PC-3 (cell line): ENCODE measurements around the gene PSRC1. TPM values are rescaled to one million over a fixed set of nuclear protein-coding genes. Genes with fewer than 3 reads are reported as not detected.

ENCODE experiments used
- ATAC-seq: fragments of 200-7000 bp; cut with Tn5 transposase; 2 replicates; pipeline ENCODE4 v1.9.1; 2020; ENCODE audit warnings: mild to moderate bottlenecking, moderate library complexity
- Bru-seq: library from RNA; stranded (reverse); fragments of 400-500 nt; gene quantifications from one replicate; lab custom pipeline; 2021; lab: Mats Ljungman, UMichigan
- BruChase-seq, 2 experiments: library from RNA; stranded (reverse); fragments of 400-500 nt; gene quantifications; one replicate each; lab custom pipeline; 2021; lab: Mats Ljungman, UMichigan
- BruUV-seq: library from RNA; stranded (reverse); fragments of 400-500 nt; replicated peaks from 2 replicates; lab custom pipeline; 2021; lab: Mats Ljungman, UMichigan
- CTCF ChIA-PET: fragments of 300-600 bp; sonication (Branson Sonifier 250); formaldehyde crosslinking; loops from one replicate; lab custom pipeline; 2022; ENCODE audit warnings: antibody characterized with exemption; lab: Charles Lee
- POLR2A ChIA-PET: fragments of 300-600 bp; sonication (Branson Sonifier 250); formaldehyde crosslinking; loops from one replicate; lab custom pipeline; 2022; ENCODE audit warnings: antibody characterized with exemption; ENCODE audit not compliant: unreplicated experiment; lab: Charles Lee
- DNase-seq: peaks from one replicate; pipeline ENCODE4 v3.0.0-alpha.2; 2015
- H2AFZ ChIP-seq: fragments of 300-600 bp; sonication (generic); 2 replicates; pipeline ENCODE4 v1.6.0; 2016; ENCODE audit warnings: antibody characterized with exemption, low read length
- H3F3A ChIP-seq: fragments of 300-600 bp; sonication (generic); one replicate; pipeline ENCODE4 v1.6.0; 2017; ENCODE audit warnings: antibody characterized with exemption, low read length, control low read depth, mild to moderate bottlenecking; ENCODE audit not compliant: unreplicated experiment
- H3K27ac ChIP-seq: fragments of 300-600 bp; sonication (generic); 2 replicates; pipeline ENCODE4 v1.5.1; 2016; ENCODE audit warnings: mild to moderate bottlenecking, low read length
- H3K27me3 ChIP-seq: fragments of 300-600 bp; sonication (generic); 2 replicates; pipeline ENCODE4 v1.6.1; 2016; ENCODE audit warnings: low read length, mixed read lengths
- H3K36me3 ChIP-seq: fragments of 300-600 bp; sonication (generic); 2 replicates; pipeline ENCODE4 v1.6.1; 2016; ENCODE audit warnings: low read depth, mixed run types, low read length, mixed read lengths
- H3K4me1 ChIP-seq: fragments of 300-600 bp; sonication (generic); 2 replicates; pipeline ENCODE4 v1.5.1; 2016; ENCODE audit warnings: low read length; ENCODE audit not compliant: insufficient read depth
- H3K4me2 ChIP-seq: fragments of 300-600 bp; sonication (generic); 2 replicates; pipeline ENCODE4 v1.6.0; 2016; ENCODE audit warnings: low read length
- H3K4me3 ChIP-seq: fragments of 300-600 bp; sonication (generic); 2 replicates; pipeline ENCODE4 v1.5.1; 2016; ENCODE audit warnings: mild to moderate bottlenecking, low read length, mixed read lengths
- H3K79me2 ChIP-seq: fragments of 300-600 bp; sonication (generic); 2 replicates; pipeline ENCODE4 v1.6.1; 2017; ENCODE audit warnings: low read length, mixed read lengths
- H3K9ac ChIP-seq: fragments of 300-600 bp; sonication (generic); 2 replicates; pipeline ENCODE4 v1.6.0; 2016; ENCODE audit warnings: mild to moderate bottlenecking, low read length
- H3K9me2 ChIP-seq: fragments of 300-600 bp; sonication (generic); replicated peaks from 2 replicates; pipeline ENCODE4 v1.6.1; 2016; ENCODE audit warnings: mixed run types, low read length, mixed read lengths
- H3K9me3 ChIP-seq: fragments of 300-600 bp; sonication (generic); 2 replicates; pipeline ENCODE4 v1.6.1; 2016; ENCODE audit warnings: low read length, mixed read lengths
- H4K20me1 ChIP-seq: fragments of 300-600 bp; sonication (generic); 2 replicates; pipeline ENCODE4 v1.6.1; 2016; ENCODE audit warnings: low read length, mixed read lengths
- EZH2 ChIP-seq: fragments of 300-600 bp; sonication (generic); IDR thresholded peaks from one replicate; pipeline ENCODE4 v1.6.1; 2017; ENCODE audit warnings: antibody characterized with exemption, mild to moderate bottlenecking, low read length; ENCODE audit not compliant: unreplicated experiment
- EZH2phosphoT487 ChIP-seq: fragments of 300-600 bp; sonication (generic); IDR thresholded peaks from 2 replicates; pipeline ENCODE4 v1.6.1; 2018; ENCODE audit warnings: mild to moderate bottlenecking, antibody characterized with exemption, low read length, borderline replicate concordance
- intact Hi-C: fragments of 100-400 bp; cut with micrococcal nuclease; formaldehyde crosslinking; loops from 2 replicates; pipeline ENCODE4 v1.9.0; 2023
- long read RNA-seq: library from polyadenylated mRNA; unstranded; transcript quantifications from one replicate; pipeline ENCODE4 v2.0.0, GENCODE V29; 2021; ENCODE audit not compliant: unreplicated experiment
- total RNA-seq: library from RNA; depleted of rRNA; stranded (reverse); fragments of >200 nt; gene quantifications from 2 replicates; pipeline ENCODE4 v1.2.3, GENCODE V29; 2014; rRNA removed
- TF ChIP-seq, protein P1 (sequence below): fragments of 300-600 bp; sonication (generic); conservative IDR thresholded peaks from 2 replicates; pipeline ENCODE4 v1.5.1; 2017; ENCODE audit warnings: antibody characterized with exemption, low read depth, mild to moderate bottlenecking, low read length

PSRC1 gene
- total RNA-seq (33.8 and 34.5 TPM in 2 replicates), Bru-seq, nascent RNA (percentile 68 among the genes with signal in this experiment), BruChase-seq, experiment 1, labeled RNA remaining after a 6-hour chase (percentile 75 among the genes with signal in this experiment), BruChase-seq, experiment 2, labeled RNA remaining after a 2-hour chase (percentile 60 among the genes with signal in this experiment)
- long read RNA-seq, transcript PSRC1-204 (8 exons, 1,742 nt): major isoform, 6 of 21 reads
- long read RNA-seq, partial matches to known transcripts: 4 of 21 reads
- long read RNA-seq, other reads (novel, unspliced or antisense): 9 of 21 reads

DNA sequence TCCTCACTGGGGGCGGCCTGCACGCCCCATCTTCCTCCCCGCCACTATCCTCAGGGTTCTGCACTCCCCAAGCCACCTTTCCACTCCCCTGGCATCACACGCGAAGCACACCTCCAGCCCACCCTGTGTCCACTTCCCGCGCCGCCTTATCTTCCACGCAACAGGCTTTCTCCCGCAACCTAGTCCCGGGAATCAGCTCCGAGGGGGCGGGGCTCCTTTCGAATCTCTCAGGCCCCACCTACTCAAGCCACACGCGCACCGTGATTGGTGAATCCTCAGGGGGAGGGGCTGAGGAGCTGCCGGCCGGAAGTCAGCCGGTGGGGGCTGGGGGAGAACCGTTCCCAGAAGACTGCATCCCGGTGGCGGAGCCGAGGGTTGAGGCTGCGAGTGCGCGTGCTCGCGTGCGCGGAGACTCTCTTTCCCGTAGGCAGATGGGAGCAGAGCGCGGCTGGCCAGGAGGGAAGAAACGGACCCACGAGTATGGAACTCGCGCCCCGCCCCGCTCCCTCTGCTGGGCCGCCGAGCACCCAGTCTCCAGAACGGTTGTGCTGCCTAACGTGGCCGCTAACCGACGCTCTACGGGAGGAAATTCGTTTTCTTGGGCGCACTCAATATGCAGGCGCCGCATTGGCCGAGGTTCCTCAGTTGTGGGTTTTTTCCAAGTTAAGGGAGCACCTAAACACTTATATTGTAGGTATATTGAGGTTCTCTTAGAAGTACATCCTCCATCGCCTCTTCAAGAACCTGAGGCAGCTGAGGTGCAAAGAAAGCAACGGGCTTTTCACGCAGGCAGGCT lies at the start of gene PSRC1:
PSRC1 (minus strand) TSS at position 194 of the 796 bp plus-strand sequence.
- peaks cover 11% of the 10 kb centered on the region for H3K36me3 ChIP-seq
- peak within 1 kb of the TSS; percentile 89 for H3K4me3 ChIP-seq
- H3K9me2 ChIP-seq: no peaks in the 10 kb centered on the region
- TF ChIP-seq, protein P1, sequence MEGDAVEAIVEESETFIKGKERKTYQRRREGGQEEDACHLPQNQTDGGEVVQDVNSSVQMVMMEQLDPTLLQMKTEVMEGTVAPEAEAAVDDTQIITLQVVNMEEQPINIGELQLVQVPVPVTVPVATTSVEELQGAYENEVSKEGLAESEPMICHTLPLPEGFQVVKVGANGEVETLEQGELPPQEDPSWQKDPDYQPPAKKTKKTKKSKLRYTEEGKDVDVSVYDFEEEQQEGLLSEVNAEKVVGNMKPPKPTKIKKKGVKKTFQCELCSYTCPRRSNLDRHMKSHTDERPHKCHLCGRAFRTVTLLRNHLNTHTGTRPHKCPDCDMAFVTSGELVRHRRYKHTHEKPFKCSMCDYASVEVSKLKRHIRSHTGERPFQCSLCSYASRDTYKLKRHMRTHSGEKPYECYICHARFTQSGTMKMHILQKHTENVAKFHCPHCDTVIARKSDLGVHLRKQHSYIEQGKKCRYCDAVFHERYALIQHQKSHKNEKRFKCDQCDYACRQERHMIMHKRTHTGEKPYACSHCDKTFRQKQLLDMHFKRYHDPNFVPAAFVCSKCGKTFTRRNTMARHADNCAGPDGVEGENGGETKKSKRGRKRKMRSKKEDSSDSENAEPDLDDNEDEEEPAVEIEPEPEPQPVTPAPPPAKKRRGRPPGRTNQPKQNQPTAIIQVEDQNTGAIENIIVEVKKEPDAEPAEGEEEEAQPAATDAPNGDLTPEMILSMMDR: peak; percentile 46
- no peak for TF ChIP-seq EZH2phosphoT487
- no peaks in the 10 kb centered on the region for H3K9me3 ChIP-seq
- ChIA-PET CTCF (interaction anchor here (0.6 to 1.0 kb wide), 2 partner anchors 116 to 145 kb away, joined by 3 to 4 read pairs; no protein-coding TSS in a partner anchor), POLR2A (interaction anchor here (0.5 to 1.0 kb wide), 3 partner anchors 8 to 142 kb away, joined by 3 to 6 read pairs (median 3); no protein-coding TSS in a partner anchor)
- ATAC-seq: peak; percentile 95
- TSS peak; percentile 79 for BruUV-seq
- no peaks in the 10 kb centered on the region for H3K27me3 ChIP-seq
- H3F3A ChIP-seq: no peaks in the 10 kb centered on the region
- H3K4me2 ChIP-seq: peak within 1 kb of the TSS; percentile 89
- H4K20me1 ChIP-seq: no peaks in the 10 kb centered on the region
- H3K4me1 ChIP-seq: peaks cover 23% of the 10 kb centered on the region
- peaks cover 35% of the 10 kb centered on the region for H3K79me2 ChIP-seq
- H2AFZ ChIP-seq: peak within 1 kb of the TSS; percentile 96
- intact Hi-C loops: loop anchor here (1.0 kb wide), 2 partner anchors 8 to 116 kb away; no protein-coding TSS in a partner anchor
- peak within 1 kb of the TSS; percentile 77 for H3K9ac ChIP-seq
- DNase-seq: peak; percentile 96
- H3K27ac ChIP-seq: peak within 1 kb of the TSS; percentile 70

DNA sequence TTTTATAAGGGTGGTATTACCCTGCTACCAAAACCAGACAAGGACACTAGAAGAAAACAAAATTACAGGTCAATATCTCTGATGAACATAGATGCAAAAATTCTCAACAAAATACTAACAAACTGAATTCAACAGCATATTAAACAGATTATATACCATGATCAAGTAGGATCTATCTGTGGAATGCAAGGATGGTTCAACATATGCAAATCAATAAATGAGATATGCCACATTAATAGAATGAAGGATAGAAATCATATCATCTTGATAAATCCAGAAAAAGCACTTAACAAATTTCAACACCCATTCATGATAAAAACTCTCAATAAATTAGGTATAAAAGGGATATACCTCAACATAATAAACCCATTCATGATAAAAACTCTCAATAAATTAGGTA lies 48.2 kb upstream of the PSRC1 start:
- ChIA-PET CTCF (no interaction called here), POLR2A (no interaction called here)
- no peak overlapping the region for H3K27ac ChIP-seq
- ATAC-seq: no peak
- H4K20me1 ChIP-seq: no peaks in the 10 kb centered on the region
- no peaks in the 10 kb centered on the region for H3K4me1 ChIP-seq
- BruUV-seq: no TSS peak
- no peak overlapping the region for H2AFZ ChIP-seq
- no peak overlapping the region for H3K9ac ChIP-seq
- no peak for DNase-seq
- H3K79me2 ChIP-seq: no peaks in the 10 kb centered on the region
- H3K36me3 ChIP-seq: peaks cover 38% of the 10 kb centered on the region
- no peak overlapping the region for H3K4me3 ChIP-seq
- TF ChIP-seq, protein P1: no peak
- TF ChIP-seq EZH2phosphoT487 (no peak), EZH2 (no peak)
- no peaks in the 10 kb centered on the region for H3K27me3 ChIP-seq
- H3K4me2 ChIP-seq: no peak overlapping the region
- peaks cover 12% of the 10 kb centered on the region for H3K9me3 ChIP-seq
- H3F3A ChIP-seq: no peaks in the 10 kb centered on the region
- no peaks in the 10 kb centered on the region for H3K9me2 ChIP-seq
- intact Hi-C loops: no loop called here
